ENCODE measurements around the gene NRCAM.

GRCh38 chr7:108461840-108462239 is 5.6 kb upstream of the NRCAM start:
- no peak for TF ChIP-seq POLR2A (IDR thresholded peaks at IDR 0.05)
- TF ChIP-seq CTCF (IDR thresholded peaks at IDR 0.05) = no peak
